GM19455 (cell line): ENCODE results near the gene BICC1.

ENCODE experiments used
- ATAC-seq: cut with Tn5 transposase; IDR thresholded peaks from one replicate; pipeline ENCODE4 v1.9.1; 2021; ENCODE audit not compliant: unreplicated experiment

BICC1 gene

DNA sequence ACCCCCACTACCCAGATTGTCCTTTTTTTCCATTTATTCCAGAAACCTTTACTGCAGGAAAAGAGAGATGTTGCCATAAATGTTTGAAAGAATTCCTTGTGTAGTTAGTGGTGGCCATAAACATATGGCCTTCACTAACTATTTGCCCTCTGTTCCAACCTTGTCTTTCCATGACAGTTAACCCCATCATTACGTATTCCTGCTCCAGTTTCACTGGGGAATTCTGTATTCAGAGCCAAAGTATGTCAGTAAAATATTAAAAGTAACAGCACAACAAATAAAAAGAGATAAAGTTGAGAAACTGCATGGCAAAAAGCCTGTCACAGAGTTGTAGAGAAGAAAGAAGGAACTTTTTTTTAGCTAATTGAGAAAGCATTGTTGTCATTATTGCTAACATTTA, 261.3 kb downstream of the BICC1 start:
- no peak for ATAC-seq

GRCh38 chr10:58775960-58776567, 263.4 kb downstream of the BICC1 start:
- ATAC-seq: no peak

- ATAC-seq: no peak
Measured at GRCh38 chr10:58776568-58777318, 264.1 kb downstream of the BICC1 start.

- no peak for ATAC-seq
Measured at GRCh38 chr10:58778966-58779365, 266.3 kb downstream of the BICC1 start.

DNA sequence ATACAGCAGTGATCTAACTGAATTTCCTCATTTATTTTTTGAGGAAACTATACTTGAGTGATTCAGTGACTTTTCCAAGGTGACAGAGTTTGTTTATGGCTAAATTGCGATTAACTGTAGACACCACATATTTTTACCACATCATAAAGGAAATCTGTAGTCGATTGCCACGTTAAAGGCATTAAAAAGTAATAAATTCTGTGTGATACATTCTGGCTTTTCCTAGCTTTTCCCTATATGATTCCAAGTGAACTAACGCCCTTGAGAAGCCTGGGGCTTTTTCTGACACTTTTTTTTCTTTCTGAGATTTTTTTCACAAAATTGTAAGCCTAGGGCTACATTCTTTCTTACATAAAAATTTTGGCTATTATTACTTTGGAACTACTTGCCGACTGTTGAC, 266.9 kb downstream of the BICC1 start:
- ATAC-seq: no peak

DNA sequence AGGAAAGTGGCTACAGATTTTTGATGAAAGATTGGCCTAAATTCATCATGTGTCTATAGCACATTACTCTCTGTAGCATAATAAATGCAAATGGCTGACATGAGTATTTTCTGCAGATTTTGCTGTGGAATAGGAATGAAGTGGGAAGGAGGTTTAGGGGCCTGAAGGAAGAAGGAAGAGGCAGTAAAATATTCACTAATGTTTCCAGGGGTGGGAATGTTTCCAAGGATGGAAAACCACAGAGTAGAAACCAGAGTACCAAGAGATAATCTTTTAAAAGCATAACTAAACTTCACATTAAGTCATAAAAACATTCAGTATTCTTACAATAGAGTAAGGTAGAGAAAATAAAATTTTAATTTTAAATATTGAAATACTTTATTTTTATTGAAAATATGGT, 267.8 kb downstream of the BICC1 start:
- ATAC-seq: no peak

GRCh38 chr10:58781873-58782488, 269.3 kb downstream of the BICC1 start:
- no peak for ATAC-seq

DNA sequence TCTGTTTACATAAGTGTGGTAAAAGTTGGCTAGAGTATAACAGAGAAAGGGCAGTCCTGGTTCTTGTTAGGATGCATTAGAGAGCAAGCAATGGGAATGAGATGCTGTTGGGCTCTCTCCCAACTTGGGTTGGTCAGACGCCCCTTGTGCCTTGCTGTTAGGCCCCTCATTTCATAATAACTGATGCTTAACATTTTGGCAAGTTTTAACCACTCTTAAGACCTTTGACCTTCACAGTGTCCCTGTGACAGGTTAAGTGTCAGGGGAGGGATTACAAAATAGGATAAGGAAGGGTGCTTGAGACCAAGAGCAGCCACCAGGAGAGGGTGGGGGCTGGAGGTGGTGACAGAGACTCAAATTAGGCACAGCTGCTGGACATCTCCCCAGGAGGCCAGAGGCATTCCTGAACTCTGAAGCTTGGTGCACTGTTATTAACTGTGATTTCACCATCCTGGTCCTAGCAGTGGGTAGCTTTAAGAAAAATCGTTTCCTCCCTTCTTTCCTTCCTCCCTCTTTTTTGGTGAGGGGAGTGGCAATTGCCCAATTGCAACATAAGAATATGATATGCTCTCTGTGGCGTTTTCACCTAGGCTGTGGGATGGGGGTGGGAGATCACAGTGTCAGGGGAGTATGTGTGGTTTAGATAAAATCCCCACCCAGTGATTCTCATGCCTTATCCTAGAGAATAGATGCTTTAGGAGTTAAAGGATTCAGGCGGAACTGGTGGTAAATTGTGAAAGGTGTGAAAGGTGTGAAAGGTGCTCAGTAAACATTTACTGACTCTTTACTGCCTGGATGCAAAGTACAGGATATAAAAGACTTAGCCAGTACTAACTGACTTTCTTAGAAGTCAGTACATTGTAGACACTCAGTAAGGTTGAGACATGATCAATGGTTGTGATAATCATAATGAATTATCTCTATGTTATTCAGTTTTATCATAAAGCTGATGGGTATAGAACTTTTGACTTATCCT, 270.5 kb downstream of the BICC1 start:
- no peak for ATAC-seq

GRCh38 chr10:58784361-58784760, 271.7 kb downstream of the BICC1 start:
- ATAC-seq: no peak

DNA sequence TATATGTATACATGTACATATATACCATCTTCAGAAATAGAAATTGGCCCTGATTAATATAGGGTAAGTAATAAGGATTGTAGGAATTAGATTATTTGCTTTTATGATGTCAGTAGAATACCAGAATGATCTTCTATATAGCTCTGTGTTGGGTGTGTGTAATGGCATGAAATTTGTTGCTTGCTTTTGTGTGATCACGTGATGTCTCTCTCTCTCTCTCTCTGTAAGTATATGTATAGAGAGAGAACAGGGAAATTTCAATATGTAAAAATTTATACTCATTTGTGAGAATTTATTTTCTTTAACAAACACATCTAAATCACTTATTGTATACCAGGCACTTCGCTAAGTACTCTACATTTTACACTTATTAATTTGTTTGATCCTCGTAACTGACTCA, 272.7 kb downstream of the BICC1 start:
- ATAC-seq: no peak

- no peak for ATAC-seq
Measured at GRCh38 chr10:58791137-58791536, 278.5 kb downstream of the BICC1 start.

- ATAC-seq: no peak
Measured at GRCh38 chr10:58795560-58795959, 282.9 kb downstream of the BICC1 start.

DNA sequence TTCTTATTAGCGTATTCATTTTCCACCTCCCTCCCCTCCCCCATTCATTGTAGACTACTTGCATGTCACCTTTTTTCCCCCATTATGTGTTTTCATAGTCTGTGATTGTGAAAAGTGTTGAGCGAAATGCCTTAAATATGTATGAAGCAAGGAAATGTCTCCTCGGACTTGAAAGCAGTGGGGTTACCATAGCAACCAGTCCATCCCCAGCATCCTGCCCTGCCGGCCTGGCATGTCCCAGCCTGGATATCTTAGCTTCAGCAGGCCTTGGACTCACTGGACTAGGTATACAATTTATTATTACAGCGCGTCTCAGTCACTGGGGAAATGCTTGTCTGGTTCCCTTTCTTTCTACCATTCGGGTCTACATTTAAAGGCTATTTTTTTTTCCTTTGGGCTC, 283.6 kb downstream of the BICC1 start:
- ATAC-seq: no peak

GRCh38 chr10:58796824-58797223, 284.2 kb downstream of the BICC1 start:
- no peak for ATAC-seq

DNA sequence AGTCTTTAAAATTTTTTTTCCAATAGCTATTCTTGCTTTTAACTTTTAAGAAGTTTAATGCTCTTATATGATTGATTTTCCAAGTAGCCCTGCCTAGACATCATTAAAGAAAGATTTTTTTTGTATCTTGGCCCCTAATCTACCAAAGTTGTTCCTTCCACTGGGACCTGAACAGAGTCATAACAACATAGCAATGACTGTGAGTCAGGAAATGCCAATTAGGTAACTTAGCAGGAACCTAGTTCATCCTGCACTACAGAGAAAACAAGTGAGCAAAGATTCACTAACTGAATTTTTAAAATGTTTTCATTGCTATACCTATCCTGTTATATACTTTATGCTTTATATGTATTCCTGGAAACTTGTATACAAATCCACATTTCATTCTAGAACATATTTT, 284.7 kb downstream of the BICC1 start:
- no peak for ATAC-seq

DNA sequence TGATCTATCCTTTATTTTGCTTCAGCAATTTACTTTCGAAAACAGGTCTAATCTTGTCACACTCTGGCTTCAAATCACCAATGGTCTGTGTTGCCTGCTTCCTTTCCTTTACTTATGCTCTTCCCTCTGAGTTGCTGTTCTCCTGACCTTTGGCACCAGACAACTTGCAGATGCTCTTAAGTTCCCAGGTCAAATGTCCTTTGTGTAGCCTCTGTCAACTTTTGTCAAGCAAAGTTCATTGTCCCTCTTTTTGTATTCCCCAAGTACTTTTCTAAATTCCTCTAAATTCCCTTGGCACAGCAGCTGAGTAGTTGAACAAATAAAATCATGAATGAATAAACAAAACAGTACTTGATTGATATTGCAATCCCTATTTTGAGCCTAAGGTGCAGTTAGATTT, 289.4 kb downstream of the BICC1 start:
- ATAC-seq: no peak

GRCh38 chr10:58806323-58806722, 293.7 kb downstream of the BICC1 start:
- ATAC-seq: no peak

DNA sequence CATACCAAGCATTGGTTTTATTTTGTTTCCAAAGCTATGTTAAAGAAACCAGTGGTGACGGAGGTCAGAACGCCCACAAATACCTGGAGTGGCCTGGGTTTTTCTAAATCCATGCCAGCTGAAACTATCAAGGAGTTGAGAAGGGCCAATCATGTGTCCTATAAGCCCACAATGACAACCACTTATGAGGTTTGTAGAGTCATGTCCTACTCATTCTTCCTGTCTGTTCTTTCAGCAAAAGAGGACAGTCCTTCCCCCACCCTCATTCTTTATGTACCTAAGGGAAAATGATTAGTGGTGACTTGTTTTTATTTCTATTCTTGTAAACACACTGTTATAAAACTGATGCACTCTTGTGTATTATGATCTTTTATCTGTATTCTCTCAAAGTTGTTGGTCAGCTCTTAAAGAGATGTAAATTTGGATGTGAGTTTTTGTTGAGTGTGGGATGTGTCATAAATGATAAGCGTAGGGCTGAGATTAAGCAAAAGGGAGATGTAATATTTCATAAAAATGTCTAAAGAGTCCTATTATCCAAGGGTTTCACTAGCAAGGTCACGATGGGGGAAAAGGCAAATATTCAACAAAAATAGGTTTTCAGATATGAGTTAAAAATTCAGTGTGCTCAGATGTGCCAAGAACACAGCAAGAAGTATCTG, 294.4 kb downstream of the BICC1 start:
- ATAC-seq: no peak

- no peak for ATAC-seq
Measured at GRCh38 chr10:58807629-58808022, 295.0 kb downstream of the BICC1 start.

DNA sequence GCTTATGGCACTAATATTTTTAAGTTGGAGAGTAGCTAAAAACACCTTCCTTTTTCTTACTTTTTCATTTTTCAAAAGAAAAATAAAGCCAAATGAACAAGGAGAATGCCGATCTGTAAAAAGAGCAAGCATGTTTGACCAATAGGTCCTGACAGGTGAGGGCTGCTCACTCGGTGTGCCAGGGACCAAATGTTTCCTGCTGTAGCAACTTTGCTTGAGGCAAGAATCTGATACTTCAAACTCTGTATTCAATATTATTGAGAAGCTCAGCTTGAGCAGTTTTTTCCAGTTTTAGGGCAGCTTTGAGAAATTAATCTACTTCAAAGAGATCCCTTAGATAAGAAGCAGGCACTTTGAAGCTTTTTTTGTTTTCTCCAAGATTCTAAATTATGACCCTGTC, 298.1 kb downstream of the BICC1 start:
- ATAC-seq: no peak

GRCh38 chr10:58813573-58813972, 300.9 kb downstream of the BICC1 start:
- no peak for ATAC-seq
